Activated naive CD4-positive, alpha-beta T cell treated with Interleukin-2 at 50 U/mL for 16 hours (primary cell): Measurements from ENCODE around the gene ZNF560.

ENCODE experiments used
- DNase-seq: peaks from one replicate; pipeline ENCODE4 v3.0.0-alpha.2; 2020

The ZNF560 gene

DNA sequence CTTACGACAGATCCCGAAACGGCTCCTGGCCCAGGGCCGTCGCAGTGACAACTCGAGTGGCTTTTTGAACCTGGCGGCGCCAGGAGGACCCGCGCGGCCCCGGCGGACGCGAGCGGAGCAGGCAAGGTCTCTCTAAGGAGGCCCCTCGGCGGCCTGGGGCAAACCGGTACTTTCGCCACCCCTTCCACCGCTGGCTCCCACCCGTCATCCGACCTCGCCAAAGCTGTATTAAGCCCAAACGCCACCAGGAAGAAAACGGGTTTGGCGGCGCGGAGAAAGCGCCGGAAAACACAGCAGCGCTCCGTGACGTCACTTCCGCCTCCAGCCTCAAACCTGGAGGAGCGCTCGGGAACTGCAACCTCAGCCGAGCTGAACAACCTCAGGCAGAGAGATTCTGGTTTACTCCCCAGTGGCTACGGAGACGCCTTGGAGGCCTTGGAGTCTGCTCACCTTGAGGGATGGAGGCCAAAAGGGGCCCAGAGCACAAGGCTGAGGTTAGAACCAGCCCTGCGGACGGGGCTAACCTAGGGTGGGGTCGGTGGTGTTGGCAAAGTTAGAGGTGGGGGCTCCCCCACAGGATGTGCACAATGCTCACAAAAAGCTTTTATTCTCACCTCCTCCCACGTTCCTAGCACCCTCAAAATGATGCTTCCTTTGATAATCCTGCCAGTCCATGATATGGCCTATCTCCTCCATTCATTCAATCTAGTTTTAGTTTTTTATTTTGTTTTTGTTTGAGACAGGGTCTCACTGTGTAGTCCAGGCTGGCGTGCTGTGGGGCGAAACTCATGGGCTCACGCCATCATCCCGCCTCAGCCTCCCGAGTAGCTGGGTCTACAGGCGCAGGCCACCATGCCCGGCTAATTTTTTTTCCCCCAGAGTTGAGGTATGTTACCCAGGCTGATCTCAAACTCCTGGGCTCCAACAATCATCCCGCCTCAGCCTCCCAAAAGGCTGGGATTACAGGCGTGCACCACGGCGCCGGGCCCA is 62.8 kb downstream of the ZNF560 start, which contains the start of gene ZNF266:
TSS of gene ZNF266 (minus strand) at position 295 of the 990 bp plus-strand sequence. CDS start 15,484 bp downstream, outside the sequence.
- peak; percentile 93 for DNase-seq

GRCh38 chr19:9431475-9431874 is 66.9 kb downstream of the ZNF560 start:
- DNase-seq = peak; percentile 50

- no peak for DNase-seq
Measured at GRCh38 chr19:9430444-9430843, 68.0 kb downstream of the ZNF560 start.

DNA sequence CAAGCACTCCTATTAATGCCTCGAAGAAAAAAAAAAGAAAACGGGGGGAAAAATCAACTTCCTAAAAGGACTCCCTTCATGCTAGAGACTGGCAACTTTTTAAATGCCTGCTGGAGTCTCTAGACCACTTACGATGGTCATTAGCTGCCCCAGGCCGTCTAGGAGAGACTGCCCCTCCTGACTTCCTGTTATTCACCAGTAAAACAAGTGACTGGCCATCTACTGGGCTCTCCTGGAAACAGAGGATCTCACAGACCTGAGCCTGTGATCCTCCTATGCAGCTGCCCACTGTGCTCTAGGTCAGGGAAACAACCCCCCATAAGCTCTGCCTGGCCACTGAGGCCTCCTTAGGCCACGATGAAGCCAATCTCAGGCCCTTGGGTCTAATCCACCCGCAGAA is 70.5 kb downstream of the ZNF560 start:
- no peak for DNase-seq
